ENCODE results near the gene EPS8L2. TPM values are rescaled to one million over a fixed set of nuclear protein-coding genes. Genes with fewer than 3 reads are reported as not detected.

EPS8L2 gene
- total RNA-seq, 3 donors from 2014 or later = 6.1 to 151 (median 115) TPM

GRCh38 chr11:701741-702461 lies 4.1 kb upstream of the EPS8L2 start:
- TF ChIP-seq POLR2A (IDR thresholded peaks at IDR 0.05) = no peak
- no peak for TF ChIP-seq POLR2AphosphoS5 (IDR thresholded peaks at IDR 0.05)
- no peak for TF ChIP-seq CTCF (IDR thresholded peaks at IDR 0.05)
- no peak overlapping the region for H3K4me3 ChIP-seq
- intact Hi-C loops (cut with DNase I; ENCODE audit: low total_unique reads) = no loop called here

GRCh38 chr11:702462-703461 lies 3.3 kb upstream of the EPS8L2 start:
- peaks cover 8 to 26% of the 10 kb centered on the region in 2 donors for H3K4me1 ChIP-seq
- intact Hi-C loops (cut with DNase I; ENCODE audit: low total_unique reads) = no loop called here
- TF ChIP-seq POLR2AphosphoS5 (IDR thresholded peaks at IDR 0.05) (no peak), CTCF (IDR thresholded peaks at IDR 0.05) (no peak), POLR2A (IDR thresholded peaks at IDR 0.05) (no peak)
- peak overlapping the region in 1 of 3 donors; percentile 29 for H3K4me3 ChIP-seq
- peak overlapping the region; percentile 84 to 96 for H3K27ac ChIP-seq
- no peaks in the 10 kb centered on the region for H3K36me3 ChIP-seq
- no peaks in the 10 kb centered on the region for H3K9me3 ChIP-seq
- DNase-seq (ENCODE audit: low spot score in 2 of 2) = peak; percentile 70 to 77
- H3K27me3 ChIP-seq = no peaks in the 10 kb centered on the region

More at GRCh38 chr11:701741-702461, 4.1 kb upstream of the EPS8L2 start:
- H3K27me3 ChIP-seq = no peaks in the 10 kb centered on the region
- H3K9me3 ChIP-seq = no peaks in the 10 kb centered on the region
- H3K27ac ChIP-seq = peak overlapping the region; percentile 60 to 96
- DNase-seq (ENCODE audit: low spot score in 2 of 2) = no peak
- peaks cover 10 to 33% of the 10 kb centered on the region in 2 donors for H3K4me1 ChIP-seq
- no peaks in the 10 kb centered on the region for H3K36me3 ChIP-seq

- Histone ChIP-seq H3K4me3 (no peak overlapping the region), H3K27ac (peak overlapping the region; percentile 84 to 96), H3K4me1 (peaks cover 5 to 20% of the 10 kb centered on the region in 2 donors), H3K27me3 (no peaks in the 10 kb centered on the region), H3K9me3 (no peaks in the 10 kb centered on the region), H3K36me3 (no peaks in the 10 kb centered on the region)
- DNase-seq (ENCODE audit: low spot score in 2 of 2) = no peak
- intact Hi-C loops (cut with DNase I; ENCODE audit: low total_unique reads) = no loop called here
- TF ChIP-seq POLR2A (IDR thresholded peaks at IDR 0.05) (no peak), POLR2AphosphoS5 (IDR thresholded peaks at IDR 0.05) (no peak), CTCF (IDR thresholded peaks at IDR 0.05) (no peak)
Observed at GRCh38 chr11:703506-703905, 2.5 kb upstream of the EPS8L2 start.

GRCh38 chr11:704228-704674 lies 1.8 kb upstream of the EPS8L2 start:
- Histone ChIP-seq H3K36me3 (no peaks in the 10 kb centered on the region), H3K9me3 (no peaks in the 10 kb centered on the region), H3K27me3 (no peaks in the 10 kb centered on the region), H3K27ac (peak overlapping the region; percentile 93 to 96), H3K4me3 (peak overlapping the region in 1 of 3 donors; percentile 95), H3K4me1 (peaks cover 5 to 20% of the 10 kb centered on the region in 2 donors)
- DNase-seq (ENCODE audit: low spot score in 2 of 2) = no peak
- TF ChIP-seq POLR2AphosphoS5 (IDR thresholded peaks at IDR 0.05) (no peak), POLR2A (IDR thresholded peaks at IDR 0.05) (no peak), CTCF (IDR thresholded peaks at IDR 0.05) (no peak)
- intact Hi-C loops (cut with DNase I; ENCODE audit: low total_unique reads) = no loop called here
